ENCODE data around the gene FHOD1.

FHOD1 gene

DNA sequence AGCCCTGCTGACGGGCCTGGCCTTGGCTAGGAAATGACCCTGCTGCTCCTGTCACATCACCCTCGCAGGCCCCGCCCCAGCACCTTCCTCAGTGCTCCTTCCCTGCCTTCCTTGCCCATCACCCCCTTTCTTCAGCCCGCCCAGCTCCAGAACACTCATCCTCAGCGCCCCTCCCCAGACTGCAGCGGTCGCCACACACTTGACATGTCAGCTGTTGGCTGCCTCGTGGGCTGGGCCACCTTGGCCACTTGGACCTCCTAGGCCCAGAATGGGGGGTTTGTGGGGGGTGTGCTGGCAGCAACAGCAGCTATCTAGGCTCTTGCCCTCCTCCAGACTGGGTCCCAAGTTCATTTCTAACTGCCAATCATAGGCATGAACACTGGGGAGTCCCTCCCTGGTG is 37.7 kb downstream of the FHOD1 start:
- TF ChIP-seq FOXP2 (optimal IDR thresholded peaks at IDR 0.05; ENCODE audit: borderline replicate concordance, extremely low read depth, extremely low read length, insufficient read depth) (no peak), POLR2AphosphoS5 (IDR thresholded peaks at IDR 0.05; ENCODE audit: low read depth, low read length) (no peak), SIN3A (IDR thresholded peaks at IDR 0.05; ENCODE audit: borderline replicate concordance, insufficient read depth, low read length) (no peak), TAF1 (IDR thresholded peaks at IDR 0.05; ENCODE audit: borderline replicate concordance, insufficient read depth, low read length) (no peak)
- TF ChIP-seq, protein P1, sequence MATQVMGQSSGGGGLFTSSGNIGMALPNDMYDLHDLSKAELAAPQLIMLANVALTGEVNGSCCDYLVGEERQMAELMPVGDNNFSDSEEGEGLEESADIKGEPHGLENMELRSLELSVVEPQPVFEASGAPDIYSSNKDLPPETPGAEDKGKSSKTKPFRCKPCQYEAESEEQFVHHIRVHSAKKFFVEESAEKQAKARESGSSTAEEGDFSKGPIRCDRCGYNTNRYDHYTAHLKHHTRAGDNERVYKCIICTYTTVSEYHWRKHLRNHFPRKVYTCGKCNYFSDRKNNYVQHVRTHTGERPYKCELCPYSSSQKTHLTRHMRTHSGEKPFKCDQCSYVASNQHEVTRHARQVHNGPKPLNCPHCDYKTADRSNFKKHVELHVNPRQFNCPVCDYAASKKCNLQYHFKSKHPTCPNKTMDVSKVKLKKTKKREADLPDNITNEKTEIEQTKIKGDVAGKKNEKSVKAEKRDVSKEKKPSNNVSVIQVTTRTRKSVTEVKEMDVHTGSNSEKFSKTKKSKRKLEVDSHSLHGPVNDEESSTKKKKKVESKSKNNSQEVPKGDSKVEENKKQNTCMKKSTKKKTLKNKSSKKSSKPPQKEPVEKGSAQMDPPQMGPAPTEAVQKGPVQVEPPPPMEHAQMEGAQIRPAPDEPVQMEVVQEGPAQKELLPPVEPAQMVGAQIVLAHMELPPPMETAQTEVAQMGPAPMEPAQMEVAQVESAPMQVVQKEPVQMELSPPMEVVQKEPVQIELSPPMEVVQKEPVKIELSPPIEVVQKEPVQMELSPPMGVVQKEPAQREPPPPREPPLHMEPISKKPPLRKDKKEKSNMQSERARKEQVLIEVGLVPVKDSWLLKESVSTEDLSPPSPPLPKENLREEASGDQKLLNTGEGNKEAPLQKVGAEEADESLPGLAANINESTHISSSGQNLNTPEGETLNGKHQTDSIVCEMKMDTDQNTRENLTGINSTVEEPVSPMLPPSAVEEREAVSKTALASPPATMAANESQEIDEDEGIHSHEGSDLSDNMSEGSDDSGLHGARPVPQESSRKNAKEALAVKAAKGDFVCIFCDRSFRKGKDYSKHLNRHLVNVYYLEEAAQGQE (IDR thresholded peaks at IDR 0.05; ENCODE audit: insufficient read depth in 1 of 2, low read depth in 2 of 2, low read length in 2 of 2) = no peak

DNA sequence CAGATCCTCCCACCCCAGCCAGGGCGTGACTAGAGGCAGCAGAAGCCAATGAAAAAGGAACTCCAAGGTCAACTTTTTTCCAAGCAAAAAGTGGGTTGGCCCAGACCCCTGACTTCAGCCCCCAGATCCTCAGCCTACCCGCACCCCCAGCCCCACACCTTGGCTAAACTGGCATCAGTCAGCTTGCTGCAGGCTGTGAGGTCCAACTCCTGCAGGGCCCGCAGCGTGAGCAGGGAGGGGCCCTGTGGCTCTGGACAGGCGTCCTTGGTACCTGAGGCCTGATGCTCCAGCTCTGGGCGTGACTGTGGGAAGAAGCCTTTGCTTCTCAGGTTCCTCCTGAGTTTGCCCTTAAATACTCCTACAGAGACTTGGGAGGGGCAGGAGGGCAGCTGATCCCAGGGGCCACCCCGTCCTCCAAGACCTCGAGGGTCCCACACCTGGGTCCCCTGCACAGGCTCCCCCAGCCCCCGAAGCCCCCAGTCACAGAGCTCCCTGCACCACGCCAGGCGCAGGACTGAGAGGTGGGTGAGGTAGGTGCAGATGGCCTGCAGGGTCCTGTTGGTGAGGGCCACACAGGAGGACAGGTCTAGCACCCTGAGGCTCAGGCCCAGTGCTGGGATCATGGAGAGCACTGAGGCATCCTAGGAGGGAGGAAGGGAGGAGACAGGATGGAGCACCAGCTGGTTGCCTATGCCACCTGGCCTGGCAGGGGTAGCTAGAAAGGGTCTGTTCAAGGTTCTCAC is 39.0 kb downstream of the FHOD1 start:
- TF ChIP-seq SIN3A (IDR thresholded peaks at IDR 0.05; ENCODE audit: borderline replicate concordance, insufficient read depth, low read length) = no peak
- no peak for TF ChIP-seq FOXP2 (optimal IDR thresholded peaks at IDR 0.05; ENCODE audit: borderline replicate concordance, extremely low read depth, extremely low read length, insufficient read depth)
- TF ChIP-seq, protein P1 (IDR thresholded peaks at IDR 0.05; ENCODE audit: insufficient read depth in 1 of 2, low read depth in 2 of 2, low read length in 2 of 2) = no peak

DNA sequence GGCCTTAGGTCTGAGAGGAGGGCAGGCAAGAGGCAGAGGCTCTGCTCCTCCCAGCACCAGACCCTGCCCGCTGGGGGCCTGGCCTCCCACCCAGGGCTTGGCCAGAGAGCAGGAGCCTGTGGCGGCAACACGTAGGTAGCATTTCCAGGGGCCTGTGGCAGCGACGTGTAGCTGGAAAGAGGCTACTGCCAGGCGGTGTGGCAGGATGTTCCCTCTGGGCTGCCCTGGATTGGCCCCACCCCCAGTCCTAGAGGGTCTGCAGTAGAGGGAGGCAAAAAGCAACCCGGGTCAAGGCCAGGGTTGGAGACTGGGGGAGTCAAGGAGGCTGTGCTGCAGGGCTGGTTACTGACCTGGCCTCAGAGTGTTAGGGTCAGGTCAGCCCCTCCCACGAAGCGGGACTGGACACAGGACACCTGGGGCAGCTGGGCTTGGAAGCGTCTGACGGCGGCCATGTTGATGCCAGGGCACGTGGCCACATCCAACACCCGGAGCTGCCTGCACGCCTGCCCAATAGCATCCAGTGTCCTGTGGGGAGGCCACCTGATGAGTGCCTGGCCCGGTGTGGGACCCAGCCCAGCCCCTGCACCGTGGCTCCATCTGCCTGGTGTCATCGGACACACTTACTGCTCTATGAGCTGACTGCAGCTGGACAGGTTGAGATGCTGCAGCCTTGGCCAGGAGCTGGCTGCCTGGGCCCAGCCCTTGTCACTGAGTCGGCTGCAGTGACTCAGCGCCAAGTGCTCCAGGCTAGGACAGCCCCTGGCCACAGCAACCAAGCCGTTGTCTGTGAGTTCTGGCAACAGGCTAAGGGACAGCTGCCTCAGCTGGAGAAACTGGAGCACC is 39.8 kb downstream of the FHOD1 start:
- TF ChIP-seq POLR2AphosphoS5 (IDR thresholded peaks at IDR 0.05; ENCODE audit: low read depth, low read length) = peak; percentile 24; the same call in 1 of the 2 replicates
- TF ChIP-seq SIN3A (IDR thresholded peaks at IDR 0.05; ENCODE audit: borderline replicate concordance, insufficient read depth, low read length) = no peak

DNA sequence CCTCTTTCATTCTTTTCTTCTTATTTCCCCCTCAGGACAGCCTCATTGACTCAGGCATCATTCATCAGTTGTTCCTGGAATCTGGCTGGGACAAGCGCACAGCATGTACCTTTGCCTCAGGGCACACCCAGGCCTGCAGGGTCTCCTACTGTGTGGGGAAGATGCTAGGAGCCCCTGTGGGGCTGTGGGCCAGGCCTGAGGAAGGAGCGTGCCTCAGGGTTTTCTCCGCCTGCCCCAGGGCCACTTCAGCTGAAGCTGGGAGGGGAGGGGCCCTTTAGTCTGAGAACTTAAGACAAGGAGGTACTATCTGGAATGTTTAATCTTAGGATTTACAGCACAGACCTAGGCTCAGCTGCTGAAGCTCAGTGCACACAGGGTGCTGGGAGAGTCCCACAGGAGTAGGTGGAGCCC is 40.4 kb downstream of the FHOD1 start:
- TF ChIP-seq POLR2AphosphoS5 (IDR thresholded peaks at IDR 0.05; ENCODE audit: low read depth, low read length) = no peak
- no peak for TF ChIP-seq FOXP2 (optimal IDR thresholded peaks at IDR 0.05; ENCODE audit: borderline replicate concordance, extremely low read depth, extremely low read length, insufficient read depth)
- TF ChIP-seq, protein P1 (IDR thresholded peaks at IDR 0.05; ENCODE audit: insufficient read depth in 1 of 2, low read depth in 2 of 2, low read length in 2 of 2) = no peak

DNA sequence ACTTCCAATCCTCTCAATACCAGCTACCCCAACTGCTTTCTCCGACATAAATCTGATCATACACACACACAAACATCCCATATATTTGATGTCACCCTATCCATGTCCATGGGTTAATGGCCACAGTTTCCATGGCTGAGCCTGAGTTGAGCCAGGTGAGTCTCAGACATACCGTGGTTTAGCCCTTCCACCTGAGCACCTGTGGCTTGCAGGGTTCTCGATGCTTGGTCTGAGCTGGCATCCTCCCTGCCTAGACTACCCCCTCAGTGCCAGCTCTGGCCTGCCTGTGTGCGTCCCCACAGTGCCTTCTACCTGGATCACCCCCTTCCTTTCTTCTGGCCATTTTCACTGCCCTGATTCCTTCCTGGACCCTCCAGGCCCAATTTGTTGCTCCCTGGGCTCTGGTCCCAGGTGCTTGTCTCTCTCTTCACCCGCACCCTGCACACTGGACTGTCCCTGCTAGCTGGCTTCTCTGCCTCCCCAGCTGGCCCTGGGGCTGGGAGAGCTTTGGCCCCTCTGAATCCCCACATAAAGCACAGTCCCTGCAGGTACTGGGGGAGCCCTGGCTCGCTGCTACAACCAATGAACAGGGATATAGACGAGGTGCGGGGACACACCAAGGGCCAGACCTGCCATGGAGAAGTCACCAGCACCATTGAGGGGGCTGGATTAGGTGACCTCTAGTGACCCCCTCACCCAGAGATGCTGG is 41.0 kb downstream of the FHOD1 start:
- TF ChIP-seq SIN3A (IDR thresholded peaks at IDR 0.05; ENCODE audit: borderline replicate concordance, insufficient read depth, low read length) = no peak
- TF ChIP-seq, protein P1 (IDR thresholded peaks at IDR 0.05; ENCODE audit: insufficient read depth in 1 of 2, low read depth in 2 of 2, low read length in 2 of 2) = no peak
- no peak for TF ChIP-seq FOXP2 (optimal IDR thresholded peaks at IDR 0.05; ENCODE audit: borderline replicate concordance, extremely low read depth, extremely low read length, insufficient read depth)
- TF ChIP-seq POLR2AphosphoS5 (IDR thresholded peaks at IDR 0.05; ENCODE audit: low read depth, low read length) = no peak; the same call in 1 of the 2 replicates
- TF ChIP-seq TAF1 (IDR thresholded peaks at IDR 0.05; ENCODE audit: borderline replicate concordance, insufficient read depth, low read length) = no peak

Data from PFSK-1 (cell line).